GM06990 (cell line): ENCODE measurements around the gene DDX23.
A peak's percentile ranks its signal among the peaks of the same experiment; 100 is the strongest.

Source experiments
- DNase-seq: peaks from one replicate; pipeline ENCODE4 v3.0.0-alpha.2; 2011; ENCODE audit not compliant: insufficient read length; ENCODE audit errors: extremely low read depth
- H3K27me3 ChIP-seq: replicated peaks from 2 replicates; pipeline ENCODE4 v1.6.0; 2011; ENCODE audit warnings: low read length; ENCODE audit not compliant: control insufficient read depth, insufficient read depth
- H3K36me3 ChIP-seq: 2 replicates; pipeline ENCODE4 v1.5.1; 2011; ENCODE audit warnings: low read length; ENCODE audit not compliant: control insufficient read depth, insufficient read depth
- H3K4me3 ChIP-seq: replicated peaks from 2 replicates; pipeline ENCODE4 v1.5.1; 2011; ENCODE audit warnings: low read depth, mild to moderate bottlenecking, control low read depth, low read length
- CTCF ChIP-seq: IDR thresholded peaks from 2 replicates; pipeline ENCODE4 v1.5.1; 2011; ENCODE audit warnings: low read length, control low read depth, mild to moderate bottlenecking, inconsistent platforms; ENCODE audit not compliant: insufficient read depth, poor library complexity, severe bottlenecking

DDX23 gene

GRCh38 chr12:48868451-48868850 is 16.5 kb upstream of the DDX23 start:
- H3K4me3 ChIP-seq, result no peak overlapping the region
- no peak for DNase-seq
- no peak for TF ChIP-seq CTCF
- H3K27me3 ChIP-seq, result no peaks in the 10 kb centered on the region
- H3K36me3 ChIP-seq, result no peaks in the 10 kb centered on the region

GRCh38 chr12:48866052-48866711 is 14.2 kb upstream of the DDX23 start:
- H3K36me3 ChIP-seq, result peaks cover 3% of the 10 kb centered on the region
- TF ChIP-seq CTCF, result no peak
- DNase-seq, result no peak
- H3K27me3 ChIP-seq, result no peaks in the 10 kb centered on the region
- H3K4me3 ChIP-seq, result peak overlapping the region; percentile 80; the same call in 1 of the 2 replicates

DNA sequence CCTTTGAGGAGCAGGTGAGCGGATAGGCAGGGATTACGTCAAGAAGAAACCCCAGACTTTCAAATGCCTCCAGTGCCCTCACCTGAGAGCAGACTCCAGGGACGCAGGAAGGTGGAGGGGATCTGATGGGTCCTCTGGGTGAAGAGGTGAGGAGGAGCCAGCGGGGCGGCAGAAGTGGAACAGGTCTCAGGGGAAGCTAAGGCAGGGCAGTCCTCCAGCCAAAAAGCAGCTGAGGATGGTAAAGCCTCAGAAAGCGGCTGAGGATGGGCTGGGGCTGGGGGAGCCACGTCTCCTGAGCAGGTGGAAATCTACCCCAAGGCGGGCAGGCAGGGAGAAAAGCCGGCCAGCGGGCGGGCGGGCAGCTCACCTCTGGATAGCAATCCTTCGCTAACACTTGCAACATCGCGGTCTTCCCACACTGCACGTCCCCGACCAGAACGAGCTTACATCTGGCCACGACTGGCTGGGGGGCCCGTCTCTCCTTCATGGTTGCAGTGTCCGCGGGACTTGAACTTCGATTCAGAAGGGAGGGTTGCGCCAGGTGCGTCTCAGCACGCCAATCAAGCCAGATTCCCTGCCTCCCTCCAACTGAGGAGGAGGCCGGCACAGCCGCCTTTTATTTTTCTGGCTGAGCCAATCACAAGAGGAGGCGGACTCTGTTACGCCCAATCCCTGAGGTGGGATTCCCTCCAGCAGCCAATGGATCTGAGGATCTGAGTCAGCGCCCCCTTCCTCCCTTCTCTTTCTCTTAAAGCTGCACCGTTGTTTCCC is 13.5 kb upstream of the DDX23 start, which contains the start of gene RND1:
Gene RND1, minus strand, starts transcription at position 590 of the 771 bp plus-strand sequence. Its CDS starts 103 bp downstream, at position 487.
- H3K36me3 ChIP-seq, result peaks cover 6% of the 10 kb centered on the region
- TF ChIP-seq CTCF, result peak; percentile 6
- H3K27me3 ChIP-seq, result no peaks in the 10 kb centered on the region
- DNase-seq, result peak; percentile 84
- peak within 1 kb of the TSS; percentile 80 for H3K4me3 ChIP-seq

DNA sequence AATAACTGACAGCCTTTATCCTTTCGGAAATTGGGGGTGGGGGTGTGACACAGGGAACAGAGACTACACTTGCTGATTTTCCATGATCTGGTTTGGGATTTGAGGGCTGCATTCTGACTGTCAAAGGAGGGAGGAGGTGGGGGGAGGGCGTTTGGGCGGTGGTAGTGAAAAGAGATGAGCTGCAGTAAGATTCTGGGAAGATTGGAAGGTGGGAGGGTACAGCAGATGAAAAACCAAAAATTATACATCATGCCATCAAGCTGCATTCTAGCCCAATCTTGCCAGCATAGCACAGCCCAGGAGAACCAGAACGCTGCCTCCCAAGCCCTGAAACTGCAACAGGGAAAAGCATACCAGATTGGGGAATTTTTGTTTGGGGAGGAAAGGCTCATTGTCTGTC is 11.3 kb upstream of the DDX23 start:
- no peak for TF ChIP-seq CTCF
- DNase-seq, result no peak
- Histone ChIP-seq H3K36me3 (peaks cover 6% of the 10 kb centered on the region), H3K4me3 (no peak overlapping the region), H3K27me3 (no peaks in the 10 kb centered on the region)

DNA sequence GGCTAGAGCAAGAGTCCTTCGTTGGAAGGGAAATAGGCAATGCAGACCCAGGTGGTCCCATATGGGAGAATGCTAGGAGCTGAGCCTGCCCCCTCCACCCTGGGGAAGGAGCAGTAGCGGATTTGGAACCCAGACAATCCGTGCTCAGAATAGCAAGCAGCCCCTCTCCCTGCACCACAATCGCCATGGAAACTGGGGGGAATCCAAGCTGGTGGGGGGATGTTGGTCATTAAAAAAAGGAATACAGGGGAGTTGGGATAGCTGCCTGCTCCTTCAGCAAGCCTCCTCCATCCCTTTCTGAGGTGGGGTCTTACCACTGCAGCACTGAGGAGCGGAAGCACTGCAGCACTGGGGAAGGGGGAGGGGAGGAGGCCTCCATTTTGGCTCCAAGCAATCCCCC is 10.8 kb upstream of the DDX23 start:
- no peak overlapping the region for H3K4me3 ChIP-seq
- TF ChIP-seq CTCF, result no peak
- no peak for DNase-seq

More for the DNA sequence above, 10.8 kb upstream of the DDX23 start:
- H3K27me3 ChIP-seq, result no peaks in the 10 kb centered on the region
- peaks cover 6% of the 10 kb centered on the region for H3K36me3 ChIP-seq
